ENCODE measurements around the gene PCDHGA9.

- no peak for TF ChIP-seq POLR2AphosphoS5 (IDR thresholded peaks at IDR 0.05; ENCODE audit: low read depth, low read length)
- no peak for TF ChIP-seq TAF1 (IDR thresholded peaks at IDR 0.05; ENCODE audit: borderline replicate concordance, insufficient read depth, low read length)
- TF ChIP-seq REST (IDR thresholded peaks at IDR 0.05; ENCODE audit: insufficient read depth in 1 of 2, low read depth in 2 of 2, low read length in 2 of 2), result no peak
Measured at GRCh38 chr5:141373673-141374317, 28.8 kb upstream of the PCDHGA9 start, which contains the start of gene PCDHGA6.
